ENCODE results near the gene SGCG. TPM values are rescaled to one million over a fixed set of nuclear protein-coding genes. Genes with fewer than 3 reads are reported as not detected.

SGCG gene
- total RNA-seq, 1 experiment from 2014 or later, result not detected

DNA sequence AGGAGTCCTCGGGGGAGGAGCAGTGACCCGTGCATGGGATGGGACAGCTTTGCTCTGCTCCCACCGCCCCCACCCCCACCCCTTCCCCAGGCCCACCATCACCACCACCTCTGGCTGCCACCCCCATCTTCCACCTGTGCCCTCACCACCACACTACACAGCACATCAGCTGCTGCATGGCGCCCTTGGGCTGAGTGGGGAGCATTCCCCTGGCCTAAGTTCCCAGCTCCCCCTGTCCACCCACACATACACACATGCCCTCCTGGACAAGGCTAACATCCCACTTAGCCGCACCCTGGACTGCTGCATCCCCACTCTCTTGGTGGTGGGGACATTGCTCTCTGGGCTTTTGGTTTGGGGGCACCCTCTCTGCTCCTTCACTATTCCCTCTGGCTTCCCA is 46.2 kb upstream of the SGCG start:
- Histone ChIP-seq H2BK5ac (ENCODE audit: insufficient read length, low read length) (no peak overlapping the region), H3K9me3 (ENCODE audit: control insufficient read depth, low read depth, low read length) (no peaks in the 10 kb centered on the region), H3K14ac (ENCODE audit: insufficient read depth, low read length) (no peak overlapping the region), H3K79me2 (ENCODE audit: insufficient read depth, low read length) (no peaks in the 10 kb centered on the region), H4K91ac (ENCODE audit: insufficient read length, low read depth, low read length) (no peak overlapping the region), H3T11ph (ENCODE audit: low read length) (no peak overlapping the region), H3K4ac (ENCODE audit: low read depth, low read length) (no peak overlapping the region), H2BK20ac (ENCODE audit: low read depth, low read length, poor library complexity, severe bottlenecking) (no peak overlapping the region), H3K23me2 (ENCODE audit: insufficient read length, low read depth, low read length, poor library complexity, severe bottlenecking) (no peaks in the 10 kb centered on the region), H3K4me2 (ENCODE audit: insufficient read depth, insufficient read length, low read length) (no peak overlapping the region), H3K23ac (ENCODE audit: insufficient read length, low read depth, low read length) (no peak overlapping the region), H3K27ac (ENCODE audit: insufficient read length, low read depth, low read length) (no peak overlapping the region), H4K20me1 (ENCODE audit: control insufficient read depth, insufficient read depth, insufficient read length) (no peaks in the 10 kb centered on the region), H2BK12ac (ENCODE audit: insufficient read length, low read depth, low read length) (no peak overlapping the region), H2BK120ac (ENCODE audit: low read depth, low read length, poor library complexity, severe bottlenecking) (no peak overlapping the region), H3K18ac (ENCODE audit: insufficient read length, low read depth, low read length) (no peak overlapping the region), H3K9ac (ENCODE audit: extremely low read depth, insufficient read length, low read length) (no peak overlapping the region), H2BK15ac (ENCODE audit: low read depth, low read length) (no peak overlapping the region), H4K8ac (replicated peaks; ENCODE audit: insufficient read length, low read depth, low read length) (no peak overlapping the region), H2AK5ac (ENCODE audit: insufficient read length, low read length) (no peak overlapping the region), H3K4me1 (ENCODE audit: insufficient read depth, low read length) (no peaks in the 10 kb centered on the region), H4K5ac (ENCODE audit: insufficient read length, low read depth, low read length) (no peak overlapping the region), H2AFZ (ENCODE audit: low read length) (no peak overlapping the region), H3K56ac (ENCODE audit: insufficient read length, low read depth, low read length) (no peak overlapping the region), H3K79me1 (ENCODE audit: insufficient read depth, low read depth, low read length, poor library complexity, severe bottlenecking) (no peaks in the 10 kb centered on the region), H3K27me3 (ENCODE audit: insufficient read depth, low read length) (no peaks in the 10 kb centered on the region)
- no peaks in the 10 kb centered on the region; the same call in 1 of the 2 replicates for H3K27me3 Mint-ChIP-seq (ENCODE audit: low read depth)
- no peak overlapping the region for H3K27ac Mint-ChIP-seq
- H3K36me3 Mint-ChIP-seq (ENCODE audit: insufficient read depth in 1 of 3, low read depth in 3 of 3), result no peaks in the 10 kb centered on the region; a peak in 1 of 7 replicates
- H3K9me3 Mint-ChIP-seq, result no peaks in the 10 kb centered on the region
- TF ChIP-seq, protein P1, sequence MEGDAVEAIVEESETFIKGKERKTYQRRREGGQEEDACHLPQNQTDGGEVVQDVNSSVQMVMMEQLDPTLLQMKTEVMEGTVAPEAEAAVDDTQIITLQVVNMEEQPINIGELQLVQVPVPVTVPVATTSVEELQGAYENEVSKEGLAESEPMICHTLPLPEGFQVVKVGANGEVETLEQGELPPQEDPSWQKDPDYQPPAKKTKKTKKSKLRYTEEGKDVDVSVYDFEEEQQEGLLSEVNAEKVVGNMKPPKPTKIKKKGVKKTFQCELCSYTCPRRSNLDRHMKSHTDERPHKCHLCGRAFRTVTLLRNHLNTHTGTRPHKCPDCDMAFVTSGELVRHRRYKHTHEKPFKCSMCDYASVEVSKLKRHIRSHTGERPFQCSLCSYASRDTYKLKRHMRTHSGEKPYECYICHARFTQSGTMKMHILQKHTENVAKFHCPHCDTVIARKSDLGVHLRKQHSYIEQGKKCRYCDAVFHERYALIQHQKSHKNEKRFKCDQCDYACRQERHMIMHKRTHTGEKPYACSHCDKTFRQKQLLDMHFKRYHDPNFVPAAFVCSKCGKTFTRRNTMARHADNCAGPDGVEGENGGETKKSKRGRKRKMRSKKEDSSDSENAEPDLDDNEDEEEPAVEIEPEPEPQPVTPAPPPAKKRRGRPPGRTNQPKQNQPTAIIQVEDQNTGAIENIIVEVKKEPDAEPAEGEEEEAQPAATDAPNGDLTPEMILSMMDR (conservative IDR thresholded peaks at IDR 0.05), result no peak
- no CpG with 5 or more reads among the region's 5 CpGs for WGBS (ENCODE audit: extremely low coverage, insufficient read length, low lambda C conversion rate)
- DNase-seq, result no peak
- no peak overlapping the region for H3K4me3 Mint-ChIP-seq
- 0 out of 4 replicates have a peak, but pooled peaks cover 0 to 2% of the 10 kb centered on the region in 2 experiments for H3K4me1 Mint-ChIP-seq

Measured in H9 (cell line).